GM19239 (cell line): ENCODE data around the gene EHBP1L1.
A peak's percentile ranks its signal among the peaks of the same experiment; 100 is the strongest.

Experiments
- DNase-seq: peaks from one replicate; pipeline ENCODE4 v3.0.0; 2011; ENCODE audit warnings: low spot score; ENCODE audit not compliant: insufficient read length
- FAIRE-seq: peaks from 2 replicates; lab custom pipeline; 2011; peaks lifted over from hg19 to GRCh38; lab: Jason Lieb, UNC

EHBP1L1 gene

GRCh38 chr11:65575568-65576231 lies at the start of gene EHBP1L1:
Gene EHBP1L1 (plus strand): TSS chr11:65576053. CDS start chr11:65576303, 250 bp downstream.
- DNase-seq, result peak; percentile 89
- peak; percentile 4 for FAIRE-seq

DNA sequence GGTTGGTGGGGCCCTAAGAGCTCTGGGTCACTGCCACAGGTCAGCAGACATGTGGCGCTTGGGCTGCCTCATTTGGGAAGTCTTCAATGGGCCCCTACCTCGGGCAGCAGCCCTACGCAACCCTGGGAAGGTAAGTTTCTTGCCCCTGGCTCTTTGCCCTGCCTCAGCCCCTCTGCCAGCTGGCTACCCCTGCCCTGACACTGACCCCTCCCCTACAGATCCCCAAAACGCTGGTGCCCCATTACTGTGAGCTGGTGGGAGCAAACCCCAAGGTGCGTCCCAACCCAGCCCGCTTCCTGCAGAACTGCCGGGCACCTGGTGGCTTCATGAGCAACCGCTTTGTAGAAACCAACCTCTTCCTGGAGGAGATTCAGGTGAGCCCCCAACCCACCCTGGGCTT lies 49.1 kb upstream of the EHBP1L1 start:
- FAIRE-seq (no peak), DNase-seq (no peak)

DNA sequence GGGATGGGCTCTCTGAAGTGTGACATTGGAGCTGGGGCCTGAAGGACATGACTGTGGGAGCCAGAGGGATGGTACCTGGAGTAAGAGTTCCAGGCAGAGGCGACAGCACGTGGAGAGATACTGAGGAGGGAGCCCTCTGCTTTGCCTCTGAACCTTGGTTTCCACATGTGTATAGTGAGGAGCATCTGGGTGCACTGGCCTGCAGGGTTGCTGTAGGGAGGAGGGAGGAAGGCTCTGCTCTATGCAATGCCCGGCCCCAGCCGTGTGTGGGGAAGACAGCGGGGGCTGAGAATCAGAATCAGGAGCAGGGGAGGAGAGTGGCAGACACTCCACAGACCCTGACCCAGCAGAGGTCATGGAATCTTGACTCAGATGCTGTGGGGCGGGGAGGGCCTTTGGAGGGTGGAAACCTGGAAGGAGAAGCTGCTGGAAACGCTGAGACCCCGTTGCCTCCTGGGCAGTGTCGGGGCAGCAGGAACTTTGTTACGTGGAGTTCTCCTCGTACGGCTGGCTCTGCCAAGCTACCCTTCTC lies 47.0 kb upstream of the EHBP1L1 start:
- DNase-seq (no peak), FAIRE-seq (no peak)

DNA sequence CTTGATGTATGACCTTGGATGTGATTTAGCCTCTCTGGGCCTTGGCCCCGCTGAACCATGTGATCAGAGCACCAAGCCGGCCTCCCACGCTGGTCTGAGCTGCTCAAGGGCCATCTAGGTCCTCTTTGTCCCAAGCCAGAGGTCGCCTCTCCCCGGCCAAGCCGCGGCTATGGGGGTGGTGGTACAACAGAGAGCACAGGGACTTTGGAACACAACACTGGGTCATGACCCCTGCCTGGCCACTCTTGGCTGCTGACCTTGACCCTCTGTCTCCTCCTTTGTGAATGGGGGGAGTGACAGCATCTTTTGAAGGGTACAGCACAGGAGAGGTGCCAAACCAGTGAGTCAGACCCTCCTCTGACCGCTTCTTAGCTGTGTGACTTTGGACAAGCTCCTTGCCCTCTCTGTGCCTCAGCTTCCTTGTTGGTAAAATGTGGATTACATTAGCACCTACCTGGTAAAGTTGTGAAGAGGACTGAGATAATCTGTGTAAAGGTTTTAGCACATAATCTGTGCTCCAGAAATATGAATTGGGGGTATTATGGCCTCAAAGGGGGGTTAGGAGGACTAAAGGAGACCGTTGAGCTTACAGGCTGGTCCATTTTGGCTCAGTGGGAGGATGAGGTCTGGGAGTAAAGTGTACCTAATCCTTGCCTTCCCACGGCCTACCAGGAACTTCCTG lies 46.2 kb upstream of the EHBP1L1 start:
- DNase-seq, result no peak
- no peak for FAIRE-seq

GRCh38 chr11:65530157-65530496 lies 45.7 kb upstream of the EHBP1L1 start:
- FAIRE-seq (no peak), DNase-seq (no peak)

DNA sequence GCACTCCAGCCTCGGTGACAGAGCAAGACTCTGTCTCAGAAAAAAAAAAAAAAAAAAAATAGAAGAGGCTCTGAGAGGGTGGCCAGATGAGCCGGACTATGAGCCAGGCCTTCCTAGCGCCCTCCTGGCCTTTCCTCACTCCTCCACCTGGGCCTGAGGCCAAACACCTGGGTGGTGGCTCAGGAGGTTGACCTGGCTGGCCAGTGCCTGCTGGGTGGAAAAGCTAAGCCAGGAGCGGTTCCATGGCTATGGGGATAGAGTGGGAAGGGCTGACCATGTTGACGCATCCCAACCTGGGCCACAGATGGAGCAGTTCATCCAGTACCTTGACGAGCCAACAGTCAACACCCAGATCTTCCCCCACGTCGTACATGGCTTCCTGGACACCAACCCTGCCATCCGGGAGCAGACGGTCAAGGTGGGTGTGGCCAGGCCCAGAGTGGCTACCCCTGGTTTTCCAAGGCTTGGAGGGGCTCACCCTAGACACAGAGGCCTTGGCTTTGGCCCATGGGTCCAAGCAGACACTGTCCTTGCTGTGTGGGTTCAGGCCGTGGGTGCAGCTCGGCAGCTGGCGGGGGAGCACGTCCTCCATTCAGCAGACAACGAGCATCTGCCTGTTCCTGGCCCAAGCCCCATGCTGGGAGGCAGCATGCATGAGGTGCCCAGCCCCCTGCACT lies 43.3 kb upstream of the EHBP1L1 start:
- no peak for FAIRE-seq
- DNase-seq, result no peak

GRCh38 chr11:65535102-65535501 lies 40.8 kb upstream of the EHBP1L1 start:
- FAIRE-seq (no peak), DNase-seq (no peak)

DNA sequence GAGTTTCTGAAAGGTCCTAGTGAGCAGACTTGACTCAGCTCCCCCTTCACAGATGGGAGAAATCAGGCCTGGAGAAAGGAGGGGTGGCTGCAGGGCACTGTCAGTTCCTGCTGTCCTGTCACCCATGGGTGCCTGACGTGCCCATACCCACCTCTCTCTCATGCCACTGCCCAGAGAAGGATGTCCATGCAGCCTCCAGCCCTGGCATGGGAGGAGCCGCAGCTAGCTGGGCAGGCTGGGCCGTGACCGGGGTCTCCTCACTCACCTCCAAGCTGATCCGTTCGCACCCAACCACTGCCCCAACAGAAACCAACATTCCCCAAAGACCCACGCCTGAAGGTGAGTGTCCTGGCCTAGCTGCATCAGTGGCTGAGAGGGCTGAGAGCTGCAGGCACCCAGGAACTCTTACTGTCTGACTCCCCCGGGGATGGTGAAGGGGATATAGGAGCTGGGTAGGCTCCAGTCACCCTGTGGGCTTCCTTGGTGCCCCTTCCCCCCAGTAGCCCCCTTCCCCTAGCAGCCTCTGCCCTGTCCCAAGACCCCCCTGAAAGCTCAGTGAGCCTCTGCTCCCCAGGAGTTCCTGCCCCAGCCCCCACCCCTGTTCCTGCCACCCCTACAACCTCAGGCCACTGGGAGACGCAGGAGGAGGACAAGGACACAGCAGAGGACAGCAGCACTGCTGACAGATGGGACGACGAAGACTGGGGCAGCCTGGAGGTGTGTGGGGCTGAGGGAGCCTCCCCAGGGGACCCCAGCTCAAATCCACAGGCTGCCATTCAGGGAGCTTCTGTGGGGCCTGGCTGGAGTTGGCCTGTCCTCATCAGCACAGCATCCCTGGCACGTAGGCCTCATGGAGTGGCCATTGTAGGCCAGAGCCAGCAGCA lies 39.2 kb upstream of the EHBP1L1 start:
- DNase-seq (no peak), FAIRE-seq (no peak)

GRCh38 chr11:65537296-65537597 lies 38.6 kb upstream of the EHBP1L1 start:
- DNase-seq, result no peak
- no peak for FAIRE-seq

- DNase-seq, result no peak
- no peak for FAIRE-seq
These were observed 38.1 kb upstream of the EHBP1L1 start for GRCh38 chr11:65537620-65538231.

- FAIRE-seq (no peak), DNase-seq (no peak)
These were observed 37.5 kb upstream of the EHBP1L1 start for GRCh38 chr11:65538232-65538914.

- FAIRE-seq (no peak), DNase-seq (no peak)
These were observed 36.7 kb upstream of the EHBP1L1 start for GRCh38 chr11:65538915-65539743.

GRCh38 chr11:65539744-65540289 lies 36.0 kb upstream of the EHBP1L1 start:
- DNase-seq, result peak; percentile 94
- FAIRE-seq, result no peak

- FAIRE-seq, result peak; percentile 92
These were observed 35.4 kb upstream of the EHBP1L1 start for GRCh38 chr11:65540290-65541092.

GRCh38 chr11:65541093-65541982 lies 34.5 kb upstream of the EHBP1L1 start:
- FAIRE-seq, result peak; percentile 47
- no peak for DNase-seq

More at GRCh38 chr11:65540290-65541092, 35.4 kb upstream of the EHBP1L1 start:
- DNase-seq, result peak; percentile 99

GRCh38 chr11:65542738-65543390 lies 33.0 kb upstream of the EHBP1L1 start:
- DNase-seq (no peak), FAIRE-seq (no peak)
